SJSA1 (cell line): ENCODE results near the gene CDK17. TPM values are rescaled to one million over a fixed set of nuclear protein-coding genes. Genes with fewer than 3 reads are reported as not detected.

Experiments
- DNase-seq, 2 experiments: peaks; one replicate each; pipeline ENCODE4 v3.0.0-alpha.2; 2015 to 2020; ENCODE audit warnings: low spot score in 2 of 2, low read depth in 1 of 2
- H3K27ac ChIP-seq: fragments of 250-450 bp; sonication (Bioruptor Pico); 2 replicates; pipeline ENCODE4 v1.5.1; 2020; ENCODE audit warnings: mild to moderate bottlenecking, moderate library complexity
- H3K27me3 ChIP-seq: fragments of 250-450 bp; sonication (Bioruptor Pico); replicated peaks from 2 replicates; pipeline ENCODE4 v1.5.1; 2020; ENCODE audit warnings: mild to moderate bottlenecking, moderate library complexity
- H3K36me3 ChIP-seq: fragments of 250-450 bp; sonication (Bioruptor Pico); 2 replicates; pipeline ENCODE4 v1.5.1; 2020; ENCODE audit warnings: mild to moderate bottlenecking
- H3K4me1 ChIP-seq: fragments of 250-450 bp; sonication (Bioruptor Pico); replicated peaks from 2 replicates; pipeline ENCODE4 v1.6.1; 2021; ENCODE audit warnings: mild to moderate bottlenecking
- H3K4me3 ChIP-seq: fragments of 250-450 bp; sonication (Bioruptor Pico); 2 replicates; pipeline ENCODE4 v1.5.1; 2020; ENCODE audit warnings: mild to moderate bottlenecking
- H3K9me3 ChIP-seq: fragments of 250-450 bp; sonication (Bioruptor Pico); replicated peaks from 2 replicates; pipeline ENCODE4 v1.5.1; 2020; ENCODE audit warnings: mild to moderate bottlenecking
- total RNA-seq: library from RNA; depleted of rRNA; stranded (reverse); fragments of >200 nt; shearing (Covaris generic); gene quantifications from 2 replicates; pipeline ENCODE4 v1.2.3, GENCODE V29; 2014

CDK17 gene
- total RNA-seq, 1 experiment from 2014 or later, result 38.4 TPM

DNA sequence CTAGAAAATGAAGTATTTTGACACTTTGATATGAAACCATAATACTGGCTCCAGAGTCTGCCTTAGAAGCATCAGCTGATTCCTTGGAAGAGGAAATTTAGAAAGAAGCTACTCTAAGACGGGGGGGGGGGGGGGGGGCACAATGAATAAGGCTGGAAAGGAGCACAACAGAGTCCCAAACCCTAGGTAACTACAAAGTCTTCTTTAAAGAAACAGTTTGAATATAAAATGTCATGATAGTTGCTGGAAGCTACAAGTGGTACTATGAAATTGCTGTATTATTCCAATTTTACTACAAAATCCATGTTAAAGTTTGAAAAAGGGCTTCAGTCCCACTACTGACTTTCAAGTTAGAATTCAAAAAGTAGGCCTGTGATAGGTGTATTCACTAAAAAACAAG is 31.6 kb downstream of the CDK17 start:
- Histone ChIP-seq H3K27me3 (no peaks in the 10 kb centered on the region), H3K36me3 (peaks cover 5% of the 10 kb centered on the region; the same call in 1 of the 2 replicates), H3K27ac (no peak overlapping the region), H3K4me1 (0 out of 2 replicates have a peak, but pooled peaks cover 4% of the 10 kb centered on the region), H3K4me3 (no peak overlapping the region), H3K9me3 (no peaks in the 10 kb centered on the region)
- no peak for DNase-seq

DNA sequence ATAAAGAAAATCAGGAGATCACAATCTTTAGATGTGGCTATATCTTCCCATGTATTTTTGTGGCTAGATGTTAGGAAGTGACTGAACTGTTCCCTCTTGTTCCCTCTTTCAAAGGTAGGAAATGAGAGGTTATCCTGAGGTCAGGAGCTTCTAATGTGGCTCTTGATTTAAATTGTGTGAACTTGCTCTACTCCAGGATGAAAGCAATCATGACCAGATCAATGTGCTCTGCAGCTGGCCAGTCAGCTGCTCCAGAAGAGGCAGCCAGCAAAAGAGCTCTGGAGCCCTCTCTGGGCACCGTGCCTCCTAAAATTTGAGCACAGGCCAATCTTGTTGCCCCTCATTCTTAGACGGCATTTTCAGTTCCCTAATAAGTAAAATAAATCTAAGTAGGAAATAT is 32.0 kb downstream of the CDK17 start:
- no peak for DNase-seq
- Histone ChIP-seq H3K27ac (no peak overlapping the region), H3K4me1 (0 out of 2 replicates have a peak, but pooled peaks cover 4% of the 10 kb centered on the region), H3K36me3 (peaks cover 5% of the 10 kb centered on the region; the same call in 1 of the 2 replicates), H3K9me3 (no peaks in the 10 kb centered on the region), H3K27me3 (no peaks in the 10 kb centered on the region), H3K4me3 (no peak overlapping the region)

DNA sequence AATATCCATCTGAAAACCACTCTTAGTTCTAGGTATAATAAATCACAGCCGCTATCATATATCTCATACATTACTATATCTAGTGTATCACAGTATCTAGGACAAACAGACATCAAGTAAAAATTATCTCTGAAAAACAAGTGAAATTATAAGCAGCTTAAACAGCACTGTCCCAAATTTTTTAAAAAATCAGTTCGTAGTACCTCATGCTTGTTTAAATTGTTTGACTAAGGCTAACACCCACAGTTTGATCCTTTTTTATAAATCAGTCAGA is 33.9 kb downstream of the CDK17 start:
- no peaks in the 10 kb centered on the region for H3K9me3 ChIP-seq
- H3K27ac ChIP-seq, result no peak overlapping the region
- DNase-seq, result no peak
- 0 out of 2 replicates have a peak, but pooled peaks cover 4% of the 10 kb centered on the region for H3K4me1 ChIP-seq
- no peak overlapping the region for H3K4me3 ChIP-seq
- no peaks in the 10 kb centered on the region for H3K27me3 ChIP-seq
- peaks cover 5% of the 10 kb centered on the region; the same call in 1 of the 2 replicates for H3K36me3 ChIP-seq

DNA sequence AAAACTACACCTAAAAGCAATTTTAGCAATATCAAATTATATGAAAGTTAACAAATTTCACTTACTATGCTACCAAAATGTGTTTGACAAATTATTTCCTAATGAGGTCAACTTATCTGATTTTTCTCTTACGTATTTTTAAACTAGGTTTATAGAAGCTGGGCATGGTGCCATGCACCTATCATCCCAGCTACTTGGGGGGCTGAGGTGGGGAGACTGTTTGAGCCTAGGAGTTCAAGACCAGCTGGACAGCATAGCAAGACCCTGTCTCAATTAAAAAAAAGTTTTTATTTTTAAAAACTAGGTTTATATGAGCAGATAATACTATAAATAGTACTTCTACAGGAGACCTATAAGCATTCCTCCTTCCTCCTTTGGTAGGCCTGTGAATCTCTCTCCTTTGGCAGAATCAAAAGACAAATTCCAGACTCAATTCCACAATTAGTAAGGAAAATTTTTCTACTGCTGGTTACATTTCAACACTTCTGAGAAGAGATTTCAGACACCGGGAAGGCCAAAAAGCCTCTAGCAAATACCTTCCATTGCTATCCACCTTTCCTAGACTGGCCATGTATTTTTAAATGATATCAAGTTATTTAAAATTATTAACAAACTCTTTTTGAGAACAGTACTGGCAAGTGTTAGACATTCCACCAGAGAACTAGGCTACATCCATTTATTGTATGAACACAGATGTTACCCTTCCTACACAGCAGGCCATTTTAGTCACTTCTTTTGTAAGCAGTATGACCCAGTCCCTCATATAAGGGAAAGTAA is 34.4 kb downstream of the CDK17 start:
- no peaks in the 10 kb centered on the region for H3K27me3 ChIP-seq

DNA sequence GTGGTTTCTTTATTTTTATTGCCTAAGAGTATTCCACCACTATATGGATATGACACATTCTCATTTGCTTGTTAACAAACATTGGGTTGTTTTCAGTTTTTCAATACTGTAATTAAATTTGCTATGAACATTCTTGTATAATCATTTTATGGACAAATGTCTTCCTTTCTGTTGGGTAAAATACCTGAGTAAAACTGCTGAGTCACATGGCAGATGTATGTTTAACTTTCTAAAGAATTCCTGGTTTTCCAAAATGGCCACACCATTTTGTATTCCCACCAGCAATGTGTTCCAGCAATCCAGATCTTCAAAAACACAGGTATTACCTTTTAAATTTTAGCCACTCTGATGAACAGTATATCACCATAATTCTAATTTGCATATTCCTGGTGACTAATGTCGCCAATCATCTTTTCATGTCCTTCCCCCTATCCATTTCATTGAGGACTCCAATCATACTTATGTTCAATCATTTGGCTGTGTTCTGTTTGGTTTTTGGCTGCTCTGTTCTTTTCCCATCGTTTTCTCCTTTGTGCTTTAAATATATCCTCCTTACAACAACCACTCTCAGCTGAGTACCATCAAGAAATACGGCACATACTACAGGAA is 36.0 kb downstream of the CDK17 start:
- Histone ChIP-seq H3K4me1 (no peaks in the 10 kb centered on the region), H3K27me3 (no peaks in the 10 kb centered on the region), H3K4me3 (no peak overlapping the region), H3K9me3 (no peaks in the 10 kb centered on the region), H3K27ac (no peak overlapping the region), H3K36me3 (peaks cover 5% of the 10 kb centered on the region; the same call in 1 of the 2 replicates)
- DNase-seq, result no peak

More for the DNA sequence above, 34.4 kb downstream of the CDK17 start:
- no peaks in the 10 kb centered on the region for H3K9me3 ChIP-seq
- no peak for DNase-seq
- no peak overlapping the region for H3K4me3 ChIP-seq
- H3K4me1 ChIP-seq, result 0 out of 2 replicates have a peak, but pooled peaks cover under 1% of the 10 kb centered on the region
- no peak overlapping the region for H3K27ac ChIP-seq
- H3K36me3 ChIP-seq, result peaks cover 5% of the 10 kb centered on the region; the same call in 1 of the 2 replicates

DNA sequence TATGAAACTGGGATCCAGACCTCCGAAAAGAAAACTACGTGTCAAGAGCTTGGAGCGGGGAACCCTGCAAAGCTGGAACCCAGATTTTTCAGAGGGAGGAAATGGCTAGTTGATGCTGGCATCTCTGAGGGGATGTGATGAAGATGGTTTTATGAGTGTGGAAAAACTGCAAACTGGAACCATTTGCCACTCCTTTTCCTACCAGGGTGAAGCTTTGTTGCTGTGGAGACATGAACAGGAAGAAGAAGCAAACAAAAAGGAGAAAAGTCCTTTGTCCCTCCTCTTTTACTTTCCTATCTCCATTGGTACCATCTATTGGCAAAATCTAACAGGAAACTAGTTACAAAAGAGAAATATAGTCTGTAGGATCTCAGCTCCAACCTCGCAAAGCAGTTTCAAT is 39.2 kb downstream of the CDK17 start:
- Histone ChIP-seq H3K27ac (no peak overlapping the region), H3K4me3 (no peak overlapping the region), H3K9me3 (no peaks in the 10 kb centered on the region), H3K36me3 (peaks cover 5% of the 10 kb centered on the region; the same call in 1 of the 2 replicates), H3K27me3 (no peaks in the 10 kb centered on the region), H3K4me1 (no peaks in the 10 kb centered on the region)
- no peak for DNase-seq

DNA sequence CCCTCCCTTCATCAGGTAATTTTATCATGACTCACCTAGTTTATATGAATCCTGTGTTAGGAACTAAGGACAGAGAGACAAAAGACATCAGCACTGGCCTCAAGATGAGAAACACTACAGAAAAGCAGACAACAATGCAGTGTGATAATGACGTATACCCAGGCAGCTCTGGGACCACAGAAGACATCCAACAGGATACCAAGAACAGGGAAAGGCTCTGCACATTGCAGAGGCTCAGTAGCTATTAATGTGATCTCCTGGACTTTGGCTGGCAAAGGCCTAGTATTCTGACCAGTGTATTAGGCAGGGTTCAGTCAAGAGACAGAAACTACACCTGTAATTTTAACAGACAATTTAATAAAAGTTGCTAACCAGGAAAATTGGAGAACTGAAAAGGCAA is 39.7 kb downstream of the CDK17 start:
- Histone ChIP-seq H3K9me3 (no peaks in the 10 kb centered on the region), H3K4me1 (no peaks in the 10 kb centered on the region), H3K27me3 (no peaks in the 10 kb centered on the region), H3K4me3 (no peak overlapping the region), H3K36me3 (peaks cover 5% of the 10 kb centered on the region; the same call in 1 of the 2 replicates), H3K27ac (no peak overlapping the region)
- DNase-seq, result no peak

DNA sequence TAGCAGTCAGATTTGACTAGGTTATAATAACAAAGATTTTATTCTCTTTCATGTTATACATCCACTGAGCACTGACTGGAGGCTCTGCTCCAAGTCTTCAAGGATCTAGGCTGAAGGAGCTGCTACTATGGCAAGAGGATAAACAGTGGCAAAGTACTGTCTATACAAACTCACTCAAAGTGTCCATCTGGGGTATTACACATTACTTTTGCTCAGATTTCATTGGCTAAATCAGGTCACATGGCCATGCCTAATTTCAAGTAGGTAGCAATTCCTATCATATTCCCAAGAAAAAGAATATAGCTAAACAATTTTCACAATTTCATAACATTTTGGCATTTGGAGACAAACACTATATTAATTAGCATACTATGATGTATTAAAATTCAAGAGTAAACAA is 40.9 kb downstream of the CDK17 start:
- no peak for DNase-seq
- no peak overlapping the region for H3K4me3 ChIP-seq
- H3K9me3 ChIP-seq, result no peaks in the 10 kb centered on the region
- no peaks in the 10 kb centered on the region for H3K4me1 ChIP-seq
- H3K27me3 ChIP-seq, result no peaks in the 10 kb centered on the region
- H3K27ac ChIP-seq, result no peak overlapping the region
- H3K36me3 ChIP-seq, result peaks cover 4% of the 10 kb centered on the region; the same call in 1 of the 2 replicates

DNA sequence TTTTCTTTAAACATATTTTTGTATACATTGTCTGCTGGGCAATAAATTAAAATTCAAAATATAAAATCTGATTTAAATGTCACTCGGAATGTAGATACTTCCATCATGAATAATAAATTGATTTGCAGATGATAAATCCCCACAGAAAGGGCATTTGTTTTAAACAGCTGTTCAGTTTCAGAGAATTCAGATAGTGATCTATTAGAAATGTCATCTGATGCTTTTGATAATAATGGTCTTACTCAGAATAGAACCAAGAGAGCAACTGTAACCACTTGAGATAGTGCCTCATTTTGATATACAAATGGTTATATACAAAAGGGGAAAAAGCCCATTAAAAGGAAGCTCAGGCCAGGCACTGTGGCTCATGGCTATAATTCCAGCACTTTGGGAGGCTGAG is 43.4 kb downstream of the CDK17 start:
- DNase-seq, result no peak
- H3K9me3 ChIP-seq, result no peaks in the 10 kb centered on the region
- H3K4me1 ChIP-seq, result no peaks in the 10 kb centered on the region
- H3K27me3 ChIP-seq, result no peaks in the 10 kb centered on the region
- no peak overlapping the region for H3K4me3 ChIP-seq
- H3K36me3 ChIP-seq, result no peaks in the 10 kb centered on the region
- no peak overlapping the region for H3K27ac ChIP-seq

DNA sequence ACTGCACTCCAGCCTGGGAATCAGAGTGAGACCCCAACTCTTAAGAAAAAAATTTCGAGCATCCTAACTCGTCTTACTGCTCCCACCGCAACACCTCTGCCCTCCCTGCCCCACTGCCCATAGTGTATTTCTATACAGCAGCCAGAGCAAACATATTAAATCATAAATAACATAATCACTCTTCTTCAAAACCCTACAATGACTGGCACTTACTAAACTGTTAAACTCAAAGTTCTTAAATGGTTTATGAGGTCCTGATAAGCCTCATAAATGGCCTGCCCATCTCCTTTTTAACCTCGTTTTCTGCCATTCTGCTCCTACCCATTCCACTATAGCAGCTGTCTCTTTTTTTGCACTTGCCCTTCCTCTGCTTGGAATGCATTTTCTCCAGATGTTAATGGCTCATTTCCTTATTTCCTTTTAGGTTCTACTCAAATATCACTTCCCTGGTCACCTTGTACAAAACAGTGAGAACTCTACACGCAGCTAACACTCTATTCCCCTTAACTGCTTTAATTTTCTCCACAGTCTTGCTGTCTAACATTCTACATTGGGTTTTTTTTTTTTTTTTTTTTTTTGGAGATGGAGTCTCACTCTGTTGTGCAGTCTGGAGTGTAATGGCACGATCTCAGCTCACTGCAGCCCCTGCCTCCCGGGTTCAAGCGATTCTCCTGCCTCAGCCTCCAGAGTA is 45.2 kb downstream of the CDK17 start:
- no peak overlapping the region for H3K27ac ChIP-seq
- H3K4me1 ChIP-seq, result no peaks in the 10 kb centered on the region

DNA sequence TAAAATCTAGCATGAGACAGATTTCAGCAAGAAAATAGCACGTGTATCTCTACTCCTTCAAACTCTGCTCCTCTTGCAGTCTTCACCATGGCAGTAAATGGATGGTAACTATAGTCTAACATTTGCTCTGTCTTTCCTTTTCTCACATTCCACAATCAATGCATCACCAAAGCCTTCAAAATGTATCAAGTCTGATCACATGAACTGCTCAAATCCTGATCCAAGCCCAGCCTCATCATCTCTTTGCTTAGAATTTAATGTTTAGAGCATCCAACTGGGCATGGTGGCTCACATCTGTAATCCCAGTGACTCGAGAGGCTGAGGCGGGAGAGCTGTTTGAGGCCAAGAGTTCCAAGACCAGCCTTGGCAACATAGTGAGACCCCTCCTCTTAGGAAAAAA is 45.9 kb downstream of the CDK17 start:
- Histone ChIP-seq H3K27ac (no peak overlapping the region), H3K4me1 (no peaks in the 10 kb centered on the region)
- no peak for DNase-seq

More for the DNA sequence above, 45.2 kb downstream of the CDK17 start:
- no peak for DNase-seq
- no peaks in the 10 kb centered on the region for H3K36me3 ChIP-seq
- H3K9me3 ChIP-seq, result no peaks in the 10 kb centered on the region
- H3K4me3 ChIP-seq, result no peak overlapping the region
- no peaks in the 10 kb centered on the region for H3K27me3 ChIP-seq

DNA sequence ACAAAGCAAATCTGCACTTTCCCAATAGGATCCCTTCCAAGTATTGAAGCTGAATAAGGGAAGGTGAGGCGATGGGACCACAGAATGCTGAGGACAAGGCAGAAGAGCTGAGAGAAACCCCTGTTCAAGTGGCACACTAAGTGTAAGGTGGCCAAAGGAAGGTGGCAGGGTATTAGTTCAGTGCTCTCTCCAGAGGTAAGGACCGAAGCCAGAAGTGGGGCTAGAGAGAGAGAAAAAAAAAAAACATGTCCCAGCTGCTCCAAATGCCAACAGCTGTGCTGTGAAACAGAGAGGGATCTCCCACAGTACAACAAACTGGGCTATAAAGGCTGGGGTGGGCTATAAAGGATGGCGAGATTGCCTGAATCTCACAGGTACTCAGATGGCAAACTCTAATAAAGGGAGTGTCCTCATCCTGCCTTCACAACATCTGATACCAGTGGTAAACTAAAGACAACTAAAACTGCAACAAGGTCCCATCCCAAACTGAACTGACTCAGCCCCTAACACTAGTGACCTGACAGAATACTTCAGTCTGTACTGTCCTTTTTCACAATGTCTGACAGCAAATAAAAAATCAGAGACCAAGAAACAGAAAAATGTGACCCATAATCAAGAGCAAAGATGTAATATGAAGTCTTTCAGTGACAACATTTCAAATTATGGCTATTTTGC is 47.9 kb downstream of the CDK17 start:
- Histone ChIP-seq H3K36me3 (no peaks in the 10 kb centered on the region), H3K4me1 (no peaks in the 10 kb centered on the region; the same call in 1 of the 2 replicates), H3K9me3 (no peaks in the 10 kb centered on the region), H3K4me3 (no peak overlapping the region), H3K27ac (no peak overlapping the region), H3K27me3 (no peaks in the 10 kb centered on the region)
- DNase-seq, result no peak

More for the DNA sequence above, 45.9 kb downstream of the CDK17 start:
- Histone ChIP-seq H3K36me3 (no peaks in the 10 kb centered on the region), H3K4me3 (no peak overlapping the region), H3K9me3 (no peaks in the 10 kb centered on the region), H3K27me3 (no peaks in the 10 kb centered on the region)

DNA sequence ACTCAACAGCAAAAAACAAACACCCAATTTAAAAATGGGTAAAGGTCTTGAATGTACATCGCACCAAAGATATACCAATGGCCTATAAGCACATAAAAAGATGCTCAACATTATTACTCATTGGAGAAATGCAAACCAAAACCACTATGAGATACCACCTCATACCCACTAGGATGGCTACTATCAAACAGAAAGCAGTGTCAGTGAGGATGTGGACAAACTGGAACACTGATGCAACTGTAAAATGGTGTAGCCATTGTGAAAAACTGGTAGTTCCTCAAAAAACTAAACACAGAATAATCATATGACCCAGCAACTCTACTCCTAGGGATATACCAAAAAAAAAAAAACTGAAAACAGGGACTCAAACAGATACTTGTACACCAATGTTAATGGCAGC is 49.3 kb downstream of the CDK17 start:
- no peaks in the 10 kb centered on the region for H3K27me3 ChIP-seq
- peaks cover 5% of the 10 kb centered on the region; the same call in 1 of the 2 replicates for H3K4me1 ChIP-seq

More for the DNA sequence above, 49.3 kb downstream of the CDK17 start:
- no peak for DNase-seq
- H3K36me3 ChIP-seq, result 0 out of 2 replicates have a peak, but pooled peaks cover 1% of the 10 kb centered on the region
- no peak overlapping the region for H3K27ac ChIP-seq
- H3K9me3 ChIP-seq, result no peaks in the 10 kb centered on the region
- H3K4me3 ChIP-seq, result no peak overlapping the region
